Type B pancreatic cell (in vitro differentiated cells): ENCODE results near the gene LRIT3. TPM values are rescaled to one million over a fixed set of nuclear protein-coding genes. Genes with fewer than 3 reads are reported as not detected.

Experiments used
- DNase-seq: peaks from one replicate; pipeline ENCODE4 v3.0.0; 2021; ENCODE audit warnings: mixed read lengths; ENCODE audit not compliant: unreplicated experiment; ENCODE audit errors: extremely low spot score
- H3K27ac Mint-ChIP-seq: 2 replicates; pipeline ENCODE4 v1.8.0; 2021; ENCODE audit warnings: mild to moderate bottlenecking, mixed read lengths
- H3K27me3 Mint-ChIP-seq: 2 replicates; pipeline ENCODE4 v1.8.0; 2021; ENCODE audit warnings: mixed read lengths
- H3K36me3 Mint-ChIP-seq: 2 replicates; pipeline ENCODE4 v1.8.0; 2021; ENCODE audit warnings: mixed read lengths
- H3K4me1 Mint-ChIP-seq: one replicate; pipeline ENCODE4 v1.8.0; 2021; ENCODE audit warnings: mixed read lengths; ENCODE audit not compliant: unreplicated experiment
- H3K4me3 Mint-ChIP-seq: 2 replicates; pipeline ENCODE4 v1.8.0; 2021; ENCODE audit warnings: mild to moderate bottlenecking, mixed read lengths
- H3K9me3 Mint-ChIP-seq: 2 replicates; pipeline ENCODE4 v1.8.0; 2021; ENCODE audit warnings: mixed read lengths
- CTCF ChIP-seq: fragments of 200-600 bp; sonication (generic); conservative IDR thresholded peaks from 2 replicates; pipeline ENCODE4 v1.5.0; 2021; ENCODE audit warnings: antibody characterized with exemption, mild to moderate bottlenecking
- total RNA-seq: library from RNA; stranded (reverse); gene quantifications from 2 replicates; pipeline ENCODE4 v1.2.1, GENCODE V29; 2021; ENCODE audit warnings: low replicate concordance

LRIT3 gene
- total RNA-seq, 1 donor from 2014 or later = 0.27 TPM

GRCh38 chr4:109861271-109861670, 13.4 kb downstream of the LRIT3 start:
- H3K9me3 Mint-ChIP-seq = peaks cover 5% of the 10 kb centered on the region
- H3K4me1 Mint-ChIP-seq = no peaks in the 10 kb centered on the region
- no peak for TF ChIP-seq CTCF
- DNase-seq = no peak
- no peak overlapping the region for H3K27ac Mint-ChIP-seq
- no peak overlapping the region for H3K4me3 Mint-ChIP-seq
- no peaks in the 10 kb centered on the region for H3K36me3 Mint-ChIP-seq
- no peaks in the 10 kb centered on the region for H3K27me3 Mint-ChIP-seq

GRCh38 chr4:109861916-109862511, 14.1 kb downstream of the LRIT3 start:
- Mint-ChIP-seq H3K9me3 (peaks cover 5% of the 10 kb centered on the region), H3K36me3 (no peaks in the 10 kb centered on the region), H3K27me3 (no peaks in the 10 kb centered on the region), H3K4me1 (no peaks in the 10 kb centered on the region), H3K4me3 (no peak overlapping the region), H3K27ac (no peak overlapping the region)
- no peak for TF ChIP-seq CTCF
- DNase-seq = no peak

GRCh38 chr4:109864134-109864533, 16.2 kb downstream of the LRIT3 start:
- H3K4me3 Mint-ChIP-seq = no peak overlapping the region
- H3K9me3 Mint-ChIP-seq = peaks cover 5% of the 10 kb centered on the region
- H3K4me1 Mint-ChIP-seq = no peaks in the 10 kb centered on the region
- H3K27ac Mint-ChIP-seq = no peak overlapping the region
- no peak for DNase-seq
- no peaks in the 10 kb centered on the region for H3K27me3 Mint-ChIP-seq
- peak; percentile 54 for TF ChIP-seq CTCF
- H3K36me3 Mint-ChIP-seq = no peaks in the 10 kb centered on the region

- Mint-ChIP-seq H3K9me3 (no peaks in the 10 kb centered on the region), H3K4me3 (no peak overlapping the region), H3K36me3 (no peaks in the 10 kb centered on the region), H3K27me3 (no peaks in the 10 kb centered on the region), H3K27ac (no peak overlapping the region), H3K4me1 (no peaks in the 10 kb centered on the region)
- DNase-seq = no peak
- no peak for TF ChIP-seq CTCF
Measured at GRCh38 chr4:109870061-109870460, 22.2 kb downstream of the LRIT3 start.

- Mint-ChIP-seq H3K4me1 (no peaks in the 10 kb centered on the region), H3K4me3 (no peak overlapping the region), H3K27ac (peak overlapping the region; percentile 43), H3K36me3 (no peaks in the 10 kb centered on the region), H3K9me3 (no peaks in the 10 kb centered on the region), H3K27me3 (no peaks in the 10 kb centered on the region)
- DNase-seq = no peak
- TF ChIP-seq CTCF = no peak
Measured at GRCh38 chr4:109872065-109872464, 24.2 kb downstream of the LRIT3 start.
